GM12873 (cell line): Measurements from ENCODE around the gene PAX1.

ENCODE experiments used
- CTCF ChIP-seq: IDR thresholded peaks from 2 replicates; pipeline ENCODE4 v1.5.1; 2012; ENCODE audit warnings: low read depth, mild to moderate bottlenecking, moderate library complexity, low read length, control low read depth; ENCODE audit not compliant: insufficient read depth; ENCODE audit errors: missing control alignments

Gene PAX1

DNA sequence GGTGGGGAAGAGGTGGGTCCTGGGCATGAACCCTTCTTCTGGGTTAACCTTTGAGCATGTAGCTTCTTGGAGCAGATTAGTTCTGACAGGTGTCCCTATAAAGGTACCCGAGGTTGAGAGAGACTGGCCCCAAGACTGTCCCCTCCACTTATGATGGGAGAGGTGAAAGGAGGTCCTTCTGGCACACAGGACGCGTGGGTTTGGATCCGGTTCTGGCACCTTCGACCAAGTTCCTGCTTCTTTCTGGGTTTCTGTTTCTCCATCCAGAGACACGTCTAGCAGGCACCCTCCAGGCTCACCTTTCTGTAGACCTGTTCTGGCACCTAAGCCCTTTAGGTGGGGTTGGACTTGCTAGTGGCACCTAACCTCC, 4.1 kb downstream of the PAX1 start:
- no peak for TF ChIP-seq CTCF

DNA sequence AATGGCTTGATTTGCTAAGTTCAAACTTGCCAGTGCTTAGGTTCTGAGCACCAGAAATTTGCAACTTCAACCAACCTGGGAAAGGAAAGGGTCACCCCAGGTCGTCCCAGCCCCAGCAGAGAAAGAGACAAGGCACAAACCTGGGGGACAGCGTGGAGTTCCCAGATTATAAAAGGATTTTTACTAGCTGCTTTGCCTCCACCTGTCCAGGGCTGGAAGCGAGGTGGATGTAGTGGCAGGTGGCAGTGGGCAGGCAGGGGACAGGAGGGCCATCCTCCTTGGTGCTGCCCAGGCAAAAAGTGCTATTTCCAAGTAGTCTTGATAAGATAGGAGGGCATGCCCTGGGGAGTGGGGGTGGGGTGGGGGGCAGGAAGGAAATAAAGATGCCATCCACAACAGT, 4.9 kb downstream of the PAX1 start:
- no peak for TF ChIP-seq CTCF

- TF ChIP-seq CTCF = no peak
Observed at GRCh38 chr20:21710863-21711431, 5.5 kb downstream of the PAX1 start.

GRCh38 chr20:21712443-21713059, 7.1 kb downstream of the PAX1 start:
- TF ChIP-seq CTCF = no peak

GRCh38 chr20:21713470-21713869, 8.0 kb downstream of the PAX1 start:
- TF ChIP-seq CTCF = no peak

- no peak for TF ChIP-seq CTCF
Observed at GRCh38 chr20:21713901-21714296, 8.4 kb downstream of the PAX1 start.

- no peak for TF ChIP-seq CTCF
Observed at GRCh38 chr20:21714297-21715192, 9.1 kb downstream of the PAX1 start.
